Calu3 (cell line): ENCODE data around the gene NEB. TPM values are rescaled to one million over a fixed set of nuclear protein-coding genes. Genes with fewer than 3 reads are reported as not detected.

Experiments used
- BruUV-seq: library from RNA; stranded (reverse); fragments of 400-500 nt; replicated peaks from 2 replicates; lab custom pipeline; 2021; lab: Mats Ljungman, UMichigan
- CTCF ChIA-PET: fragments of 300-600 bp; sonication (Branson Sonifier 250); formaldehyde crosslinking; loops from one replicate; lab custom pipeline; 2022; ENCODE audit warnings: antibody characterized with exemption; lab: Charles Lee
- DNase-seq: peaks from one replicate; pipeline ENCODE4 v3.0.0; 2022
- H3K27ac Mint-ChIP-seq: one replicate; pipeline ENCODE4 v1.8.0; 2022; ENCODE audit warnings: mixed read lengths; ENCODE audit not compliant: unreplicated experiment
- H3K27me3 Mint-ChIP-seq: one replicate; pipeline ENCODE4 v1.8.0; 2022; ENCODE audit warnings: mixed read lengths; ENCODE audit not compliant: unreplicated experiment
- H3K36me3 Mint-ChIP-seq: one replicate; pipeline ENCODE4 v1.8.0; 2022; ENCODE audit warnings: mild to moderate bottlenecking, moderate library complexity, mixed read lengths; ENCODE audit not compliant: insufficient read depth, unreplicated experiment
- H3K4me1 Mint-ChIP-seq: one replicate; pipeline ENCODE4 v1.8.0; 2022; ENCODE audit warnings: mild to moderate bottlenecking, low read depth, mixed read lengths; ENCODE audit not compliant: unreplicated experiment
- H3K4me3 Mint-ChIP-seq: one replicate; pipeline ENCODE4 v1.8.0; 2022; ENCODE audit warnings: mild to moderate bottlenecking, low read depth, moderate library complexity, mixed read lengths; ENCODE audit not compliant: unreplicated experiment
- H3K9me3 Mint-ChIP-seq: one replicate; pipeline ENCODE4 v1.8.0; 2022; ENCODE audit warnings: low read depth, mixed read lengths; ENCODE audit not compliant: unreplicated experiment
- CTCF ChIP-seq: fragments of 200-600 bp; IDR thresholded peaks from one replicate; pipeline ENCODE4 v1.8.0; 2022; ENCODE audit warnings: antibody characterized with exemption; ENCODE audit not compliant: unreplicated experiment
- intact Hi-C: fragments of 100-400 bp; cut with micrococcal nuclease; formaldehyde crosslinking; loops from one replicate; pipeline ENCODE4 v1.10.0; 2022; ENCODE audit not compliant: unreplicated experiment
- total RNA-seq: library from RNA; stranded (reverse); gene quantifications from 2 replicates; pipeline ENCODE4 v1.2.3, GENCODE V29; 2022

The NEB gene
- total RNA-seq, 1 experiment from 2014 or later: 27.5 TPM

DNA sequence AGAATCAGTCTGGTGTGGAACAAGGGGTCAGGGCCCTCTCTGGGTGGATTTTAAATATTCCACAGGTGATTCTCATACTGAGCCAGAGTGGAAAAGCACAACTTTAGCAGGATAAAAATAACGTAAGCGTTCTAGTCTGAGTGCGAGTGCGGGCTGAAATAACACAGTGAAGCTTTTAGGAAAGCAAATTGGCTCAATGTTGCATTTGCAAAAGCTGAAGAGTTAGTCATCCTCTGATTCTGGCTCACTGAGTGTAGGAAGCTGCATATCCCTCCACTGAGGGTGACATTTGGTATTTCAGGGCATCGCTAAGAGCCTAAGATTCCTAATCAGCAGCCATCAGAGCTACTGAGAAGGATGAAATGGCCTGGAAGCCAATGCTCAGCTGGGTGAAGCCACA is 189.8 kb downstream of the NEB start:
- CTCF ChIA-PET: no interaction called here

GRCh38 chr2:151543876-151544275 is 190.4 kb downstream of the NEB start:
- Mint-ChIP-seq H3K27ac (no peak overlapping the region), H3K4me3 (no peak overlapping the region), H3K9me3 (no peaks in the 10 kb centered on the region), H3K36me3 (no peaks in the 10 kb centered on the region), H3K4me1 (no peaks in the 10 kb centered on the region), H3K27me3 (no peaks in the 10 kb centered on the region)
- CTCF ChIA-PET: no interaction called here
- no TSS peak for BruUV-seq
- DNase-seq: no peak
- intact Hi-C loops: no loop called here
- TF ChIP-seq CTCF: no peak

More for the DNA sequence above, 189.8 kb downstream of the NEB start:
- Mint-ChIP-seq H3K36me3 (no peaks in the 10 kb centered on the region), H3K27me3 (no peaks in the 10 kb centered on the region), H3K9me3 (no peaks in the 10 kb centered on the region), H3K4me1 (no peaks in the 10 kb centered on the region), H3K4me3 (no peak overlapping the region), H3K27ac (no peak overlapping the region)
- DNase-seq: no peak
- intact Hi-C loops: no loop called here
- no peak for TF ChIP-seq CTCF
- no TSS peak for BruUV-seq

DNA sequence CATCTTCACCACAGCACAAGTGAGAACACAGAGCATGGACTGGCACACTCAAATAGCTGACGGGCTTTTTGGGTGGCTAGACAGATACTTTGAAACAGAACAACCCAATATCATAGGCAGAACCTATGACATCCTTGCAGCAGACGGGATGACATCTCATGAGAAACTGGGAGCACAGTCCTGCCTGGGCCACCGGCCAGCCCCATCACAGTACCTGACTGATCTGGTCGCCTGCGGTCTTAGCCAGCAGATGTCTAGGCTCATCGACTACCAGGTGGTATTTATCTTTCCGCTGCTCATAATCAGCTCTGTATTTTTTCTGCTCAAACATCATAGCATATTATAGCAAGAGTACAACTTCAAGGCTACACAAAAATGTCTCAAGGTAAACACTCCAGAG is 200.3 kb downstream of the NEB start:
- CTCF ChIA-PET: no interaction called here
- TF ChIP-seq CTCF: no peak
- Mint-ChIP-seq H3K27me3 (no peaks in the 10 kb centered on the region), H3K9me3 (no peaks in the 10 kb centered on the region), H3K4me3 (no peak overlapping the region), H3K4me1 (no peaks in the 10 kb centered on the region), H3K27ac (no peak overlapping the region), H3K36me3 (no peaks in the 10 kb centered on the region)
- BruUV-seq: no TSS peak
- intact Hi-C loops: no loop called here
- DNase-seq: no peak

DNA sequence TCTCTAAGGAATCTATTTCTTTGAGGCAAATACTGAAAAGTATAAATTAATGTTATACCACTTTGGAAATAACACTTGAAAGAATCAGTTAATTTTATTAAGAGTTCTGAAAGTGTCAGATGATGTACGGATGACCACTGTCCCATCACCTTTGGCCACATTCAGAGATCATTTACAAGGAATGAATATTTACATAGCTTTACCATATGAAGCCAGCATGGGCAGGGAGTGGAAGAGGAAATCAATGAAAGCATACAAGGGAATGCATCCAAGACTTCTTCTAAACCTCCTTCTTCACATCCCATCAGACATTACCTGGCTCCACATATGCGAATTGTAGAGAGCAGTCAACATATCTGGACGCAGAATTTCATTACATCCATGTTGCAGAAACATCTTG is 201.1 kb downstream of the NEB start:
- H3K4me3 Mint-ChIP-seq: no peak overlapping the region
- H3K9me3 Mint-ChIP-seq: no peaks in the 10 kb centered on the region
- intact Hi-C loops: no loop called here
- no peaks in the 10 kb centered on the region for H3K27me3 Mint-ChIP-seq
- H3K27ac Mint-ChIP-seq: no peak overlapping the region
- no peaks in the 10 kb centered on the region for H3K4me1 Mint-ChIP-seq
- CTCF ChIA-PET: interaction anchor here (0.7 kb wide), 1 partner anchor 199 kb away, joined by 4 read pairs; no protein-coding TSS in a partner anchor
- DNase-seq: no peak
- no peak for TF ChIP-seq CTCF
- no peaks in the 10 kb centered on the region for H3K36me3 Mint-ChIP-seq
- BruUV-seq: no TSS peak
